Loucy (cell line): ENCODE measurements around the gene MBNL1.

ENCODE experiments used
- EZH2phosphoT487 ChIP-seq: fragments of 200-600 bp; IDR thresholded peaks from 2 replicates; pipeline ENCODE4 v1.6.1; 2018; ENCODE audit warnings: antibody characterized with exemption, mild to moderate bottlenecking, moderate library complexity, borderline replicate concordance
- TF ChIP-seq, protein P1 (sequence below): fragments of 200-600 bp; sonication (generic); conservative IDR thresholded peaks from 2 replicates; pipeline ENCODE4 v1.5.1; 2014; ENCODE audit warnings: mild to moderate bottlenecking, antibody characterized with exemption, low read length

DNA sequence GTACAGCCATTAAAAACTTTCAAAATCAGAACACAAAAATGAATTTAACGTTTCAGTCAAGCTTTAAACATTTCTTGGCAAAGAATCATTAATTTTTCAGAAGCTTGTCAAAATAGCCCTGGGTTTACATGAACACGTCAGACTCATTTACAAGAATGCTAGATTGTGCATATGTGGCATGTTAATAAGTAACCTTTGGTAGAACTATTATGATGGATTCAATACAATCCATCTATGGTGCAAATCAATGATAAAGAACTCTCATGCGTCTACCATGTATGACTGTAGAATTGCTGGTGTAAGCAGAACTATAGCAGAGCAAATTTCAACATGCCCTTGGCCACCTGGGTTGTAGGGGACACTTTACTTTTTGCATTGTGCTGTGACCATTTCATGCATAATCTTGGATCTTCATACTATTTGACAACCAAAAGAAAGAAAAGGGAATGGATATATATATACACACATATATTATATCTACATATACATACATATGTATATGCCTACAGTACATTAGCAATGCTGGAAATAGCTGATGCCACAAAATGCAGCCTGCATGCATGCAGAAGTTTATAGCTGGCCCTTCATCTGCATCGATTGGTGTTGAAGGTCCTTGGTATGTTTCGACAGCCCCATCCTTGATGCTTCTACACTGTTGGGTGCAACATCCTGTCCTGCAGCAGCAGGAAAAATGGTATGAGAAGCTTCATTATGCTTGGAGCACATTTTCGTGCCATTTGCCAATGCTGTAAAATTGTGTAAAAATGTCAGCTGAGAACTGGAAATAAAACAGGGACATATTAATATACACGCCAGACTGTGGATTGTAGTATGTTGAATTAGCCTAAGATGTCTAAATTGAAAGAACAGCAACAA, 189.0 kb downstream of the MBNL1 start:
- TF ChIP-seq, protein P1, sequence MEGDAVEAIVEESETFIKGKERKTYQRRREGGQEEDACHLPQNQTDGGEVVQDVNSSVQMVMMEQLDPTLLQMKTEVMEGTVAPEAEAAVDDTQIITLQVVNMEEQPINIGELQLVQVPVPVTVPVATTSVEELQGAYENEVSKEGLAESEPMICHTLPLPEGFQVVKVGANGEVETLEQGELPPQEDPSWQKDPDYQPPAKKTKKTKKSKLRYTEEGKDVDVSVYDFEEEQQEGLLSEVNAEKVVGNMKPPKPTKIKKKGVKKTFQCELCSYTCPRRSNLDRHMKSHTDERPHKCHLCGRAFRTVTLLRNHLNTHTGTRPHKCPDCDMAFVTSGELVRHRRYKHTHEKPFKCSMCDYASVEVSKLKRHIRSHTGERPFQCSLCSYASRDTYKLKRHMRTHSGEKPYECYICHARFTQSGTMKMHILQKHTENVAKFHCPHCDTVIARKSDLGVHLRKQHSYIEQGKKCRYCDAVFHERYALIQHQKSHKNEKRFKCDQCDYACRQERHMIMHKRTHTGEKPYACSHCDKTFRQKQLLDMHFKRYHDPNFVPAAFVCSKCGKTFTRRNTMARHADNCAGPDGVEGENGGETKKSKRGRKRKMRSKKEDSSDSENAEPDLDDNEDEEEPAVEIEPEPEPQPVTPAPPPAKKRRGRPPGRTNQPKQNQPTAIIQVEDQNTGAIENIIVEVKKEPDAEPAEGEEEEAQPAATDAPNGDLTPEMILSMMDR, result no peak
- no peak for TF ChIP-seq EZH2phosphoT487
